NT2/D1 (cell line): ENCODE data around the gene SSTR3.

ENCODE experiments used
- SUZ12 ChIP-seq: IDR thresholded peaks from 2 replicates; pipeline ENCODE4 v1.6.1; 2011; ENCODE audit not compliant: insufficient read length, insufficient read depth; ENCODE audit errors: extremely low read depth
- YY1 ChIP-seq: IDR thresholded peaks from 2 replicates; pipeline ENCODE4 v1.6.1; 2011; ENCODE audit not compliant: insufficient read length, insufficient read depth

GRCh38 chr22:37177221-37177620 lies 35.1 kb downstream of the SSTR3 start:
- TF ChIP-seq SUZ12 (no peak), YY1 (no peak)
